ENCODE measurements around the gene ZSCAN21.

- TF ChIP-seq CTCF (conservative IDR thresholded peaks at IDR 0.05; ENCODE audit: low read length) (no peak), EZH2phosphoT487 (IDR thresholded peaks at IDR 0.05; ENCODE audit: borderline replicate concordance, low read depth, low read length) (no peak)
Measured at GRCh38 chr7:100035876-100036275, 13.7 kb upstream of the ZSCAN21 start.
